Thoracic aorta (tissue), 2 donors: Measurements from ENCODE around the gene PARD6G. TPM values are rescaled to one million over a fixed set of nuclear protein-coding genes. Genes with fewer than 3 reads are reported as not detected.
"Not testable (repeated sequence)": the region's sequence is repeated elsewhere in the genome, so short reads cannot be mapped to it uniquely, and the experiment has no call there.

Experiments used
- ATAC-seq: fragments of 150-250 bp; one replicate; pipeline ENCODE4 v1.8.0; 2017; ENCODE audit warnings: low read depth; ENCODE audit not compliant: insufficient number of reproducible peaks, low FRiP score
- DNase-seq: peaks from one replicate; pipeline ENCODE4 v3.0.0-alpha.2; 2020; ENCODE audit warnings: low spot score
- H3K27ac ChIP-seq, 2 donors: fragments of 200-600 bp; sonication (generic); 1 replicate in 1 of 2; 2 replicates in 1 of 2; pipeline ENCODE4 v1.5.1; 2016; ENCODE audit warnings: mild to moderate bottlenecking in 2 of 2, moderate library complexity in 2 of 2
- H3K27me3 ChIP-seq: fragments of 200-600 bp; sonication (generic); replicated peaks from 2 replicates; pipeline ENCODE4 v1.6.0; 2016; ENCODE audit warnings: mild to moderate bottlenecking; ENCODE audit not compliant: insufficient read depth
- H3K36me3 ChIP-seq: fragments of 200-600 bp; sonication (generic); one replicate; pipeline ENCODE4 v1.5.1; 2016
- H3K4me1 ChIP-seq, 2 donors: fragments of 200-600 bp; sonication (generic); 1 replicate in 1 of 2; 2 replicates in 1 of 2; pipeline versions ENCODE4 v1.5.1 to v1.6.0; 2016; ENCODE audit warnings: low read depth in 2 of 2, mild to moderate bottlenecking in 1 of 2; ENCODE audit not compliant: control insufficient read depth in 1 of 2
- H3K4me3 ChIP-seq: fragments of 200-600 bp; sonication (generic); 2 replicates; pipeline ENCODE4 v1.5.1; 2016; ENCODE audit warnings: mild to moderate bottlenecking
- H3K9me3 ChIP-seq: fragments of 200-600 bp; sonication (generic); 2 replicates; pipeline ENCODE4 v1.5.1; 2016
- total RNA-seq, 2 donors: library from RNA; depleted of rRNA; stranded (reverse); fragments of >200 nt; gene quantifications; one replicate each; pipeline versions ENCODE4 v1.1.0 to v1.2.3, GENCODE V29; 2016
- TF ChIP-seq, protein P1 (sequence below): fragments of 200-600 bp; sonication (generic); IDR thresholded peaks from one replicate; pipeline ENCODE4 v1.5.1; 2019; ENCODE audit warnings: antibody characterized with exemption

Gene PARD6G
- total RNA-seq, 2 donors from 2014 or later: 3.0 to 4.8 TPM

GRCh38 chr18:80257579-80258543, 10.5 kb upstream of the PARD6G start:
- not testable (repeated sequence) for ATAC-seq, H3K9me3 ChIP-seq, H3K27ac ChIP-seq, H3K4me1 ChIP-seq, H3K4me3 ChIP-seq, H3K36me3 ChIP-seq, H3K27me3 ChIP-seq
- TF ChIP-seq, protein P1, sequence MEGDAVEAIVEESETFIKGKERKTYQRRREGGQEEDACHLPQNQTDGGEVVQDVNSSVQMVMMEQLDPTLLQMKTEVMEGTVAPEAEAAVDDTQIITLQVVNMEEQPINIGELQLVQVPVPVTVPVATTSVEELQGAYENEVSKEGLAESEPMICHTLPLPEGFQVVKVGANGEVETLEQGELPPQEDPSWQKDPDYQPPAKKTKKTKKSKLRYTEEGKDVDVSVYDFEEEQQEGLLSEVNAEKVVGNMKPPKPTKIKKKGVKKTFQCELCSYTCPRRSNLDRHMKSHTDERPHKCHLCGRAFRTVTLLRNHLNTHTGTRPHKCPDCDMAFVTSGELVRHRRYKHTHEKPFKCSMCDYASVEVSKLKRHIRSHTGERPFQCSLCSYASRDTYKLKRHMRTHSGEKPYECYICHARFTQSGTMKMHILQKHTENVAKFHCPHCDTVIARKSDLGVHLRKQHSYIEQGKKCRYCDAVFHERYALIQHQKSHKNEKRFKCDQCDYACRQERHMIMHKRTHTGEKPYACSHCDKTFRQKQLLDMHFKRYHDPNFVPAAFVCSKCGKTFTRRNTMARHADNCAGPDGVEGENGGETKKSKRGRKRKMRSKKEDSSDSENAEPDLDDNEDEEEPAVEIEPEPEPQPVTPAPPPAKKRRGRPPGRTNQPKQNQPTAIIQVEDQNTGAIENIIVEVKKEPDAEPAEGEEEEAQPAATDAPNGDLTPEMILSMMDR: peak; percentile 84
- DNase-seq: peak; percentile 30

- TF ChIP-seq, protein P1: no peak
- Histone ChIP-seq H3K9me3 (no peaks in the 10 kb centered on the region), H3K4me3 (no peak overlapping the region), H3K36me3 (no peaks in the 10 kb centered on the region), H3K27ac (no peak overlapping the region), H3K4me1 (no peaks in the 10 kb centered on the region), H3K27me3 (no peaks in the 10 kb centered on the region)
- DNase-seq: no peak
- ATAC-seq: no peak
These were observed 7.7 kb upstream of the PARD6G start for GRCh38 chr18:80254971-80255500.

GRCh38 chr18:80253871-80254492, 6.7 kb upstream of the PARD6G start:
- no peaks in the 10 kb centered on the region for H3K36me3 ChIP-seq
- H3K27me3 ChIP-seq: no peaks in the 10 kb centered on the region
- H3K4me3 ChIP-seq: no peak overlapping the region
- ATAC-seq (no peak), DNase-seq (no peak)
- no peaks in the 10 kb centered on the region for H3K4me1 ChIP-seq
- no peaks in the 10 kb centered on the region for H3K9me3 ChIP-seq
- H3K27ac ChIP-seq: no peak overlapping the region
- TF ChIP-seq, protein P1: no peak

GRCh38 chr18:80253236-80253635, 5.9 kb upstream of the PARD6G start:
- TF ChIP-seq, protein P1: no peak
- H3K9me3 ChIP-seq: no peaks in the 10 kb centered on the region
- no peaks in the 10 kb centered on the region for H3K27me3 ChIP-seq
- H3K4me3 ChIP-seq: no peak overlapping the region
- no peaks in the 10 kb centered on the region for H3K4me1 ChIP-seq
- ATAC-seq (no peak), DNase-seq (no peak)
- H3K27ac ChIP-seq: no peak overlapping the region
- no peaks in the 10 kb centered on the region for H3K36me3 ChIP-seq

GRCh38 chr18:80252136-80252535, 4.8 kb upstream of the PARD6G start:
- H3K36me3 ChIP-seq: no peaks in the 10 kb centered on the region
- no peak overlapping the region for H3K27ac ChIP-seq
- no peaks in the 10 kb centered on the region for H3K9me3 ChIP-seq
- ATAC-seq: no peak
- H3K4me3 ChIP-seq: no peak overlapping the region
- DNase-seq: no peak
- no peaks in the 10 kb centered on the region for H3K27me3 ChIP-seq
- TF ChIP-seq, protein P1: no peak
- H3K4me1 ChIP-seq: peaks cover 0 to 3% of the 10 kb centered on the region in 2 donors
